ENCODE measurements around the gene RLN3.

Gene RLN3

GRCh38 chr19:14054099-14054498, 26.2 kb downstream of the RLN3 start:
- DNase-seq (ENCODE audit: low read depth in 2 of 2), result no peak

- no peak for DNase-seq (ENCODE audit: low read depth in 2 of 2)
These were observed 26.8 kb downstream of the RLN3 start for GRCh38 chr19:14054721-14055120.

GRCh38 chr19:14055396-14055795, 27.4 kb downstream of the RLN3 start:
- no peak for DNase-seq (ENCODE audit: low read depth in 2 of 2)

GRCh38 chr19:14056069-14056666, 28.2 kb downstream of the RLN3 start:
- no peak for DNase-seq (ENCODE audit: low read depth in 2 of 2)

- DNase-seq (ENCODE audit: low read depth in 2 of 2), result no peak
These were observed 28.9 kb downstream of the RLN3 start for GRCh38 chr19:14056741-14057356.

GRCh38 chr19:14058182-14059092, 30.5 kb downstream of the RLN3 start:
- DNase-seq (ENCODE audit: low read depth in 2 of 2), result no peak

- peak in 1 of 2 donors; percentile 25 for DNase-seq (ENCODE audit: low read depth in 2 of 2)
These were observed 31.1 kb downstream of the RLN3 start for GRCh38 chr19:14059093-14059480.

- no peak for DNase-seq (ENCODE audit: low read depth in 2 of 2)
These were observed 31.8 kb downstream of the RLN3 start for GRCh38 chr19:14059652-14060155.

GRCh38 chr19:14061081-14061749, 33.3 kb downstream of the RLN3 start:
- no peak for DNase-seq (ENCODE audit: low read depth in 2 of 2)

- DNase-seq (ENCODE audit: low read depth in 2 of 2), result no peak
These were observed 34.0 kb downstream of the RLN3 start, which contains the start of gene PALM3 for GRCh38 chr19:14061751-14062557. PALM3 (minus strand) TSS chr19:14062076; CDS start chr19:14061980, 96 bp downstream.

GRCh38 chr19:14062558-14062855, 34.6 kb downstream of the RLN3 start:
- no peak for DNase-seq (ENCODE audit: low read depth in 2 of 2)

GRCh38 chr19:14063105-14063504, 35.2 kb downstream of the RLN3 start:
- DNase-seq (ENCODE audit: low read depth in 2 of 2), result no peak

GRCh38 chr19:14066134-14066533, 38.2 kb downstream of the RLN3 start:
- no peak for DNase-seq (ENCODE audit: low read depth in 2 of 2)

- DNase-seq (ENCODE audit: low read depth in 2 of 2), result no peak
These were observed 42.5 kb downstream of the RLN3 start for GRCh38 chr19:14070268-14071050.

- DNase-seq (ENCODE audit: low read depth in 2 of 2), result peak in 1 of 2 donors; percentile 21
These were observed 44.8 kb downstream of the RLN3 start, which contains the start of gene MISP3 for GRCh38 chr19:14072535-14073260. MISP3 (plus strand) TSS chr19:14072786; CDS start chr19:14073310, 524 bp downstream.

- DNase-seq (ENCODE audit: low read depth in 2 of 2), result peak in 1 of 2 donors; percentile 69
These were observed 45.4 kb downstream of the RLN3 start for GRCh38 chr19:14073261-14073924.

GRCh38 chr19:14073925-14074838, 46.2 kb downstream of the RLN3 start:
- no peak for DNase-seq (ENCODE audit: low read depth in 2 of 2)

GRCh38 chr19:14078411-14078810, 50.5 kb downstream of the RLN3 start:
- DNase-seq (ENCODE audit: low read depth in 2 of 2), result no peak

Data from stimulated activated CD8-positive, alpha-beta memory T cell treated with anti-CD3 and anti-CD28 coated beads, Interleukin-7, amount 100 ng/mL, for 4 hours (primary cell).